GM12872 (cell line): ENCODE measurements around the gene ARHGAP27.

Source experiments
- CTCF ChIP-seq: IDR thresholded peaks from 3 replicates; pipeline ENCODE4 v1.5.1; 2011; ENCODE audit warnings: low read depth, mild to moderate bottlenecking, low read length, moderate library complexity; ENCODE audit not compliant: insufficient read depth

ARHGAP27 gene

GRCh38 chr17:45394913-45395568, 37.6 kb downstream of the ARHGAP27 start:
- TF ChIP-seq CTCF = peak; percentile 78

GRCh38 chr17:45394564-45394912, 38.1 kb downstream of the ARHGAP27 start:
- TF ChIP-seq CTCF = no peak

- TF ChIP-seq CTCF = no peak
Measured at GRCh38 chr17:45394091-45394490, 38.6 kb downstream of the ARHGAP27 start.

- TF ChIP-seq CTCF = no peak
Measured at GRCh38 chr17:45393411-45393810, 39.3 kb downstream of the ARHGAP27 start.

GRCh38 chr17:45391918-45392317, 40.8 kb downstream of the ARHGAP27 start:
- no peak for TF ChIP-seq CTCF

- TF ChIP-seq CTCF = no peak
Measured at GRCh38 chr17:45391291-45391690, 41.4 kb downstream of the ARHGAP27 start.

- TF ChIP-seq CTCF = no peak
Measured at GRCh38 chr17:45389354-45389753, 43.3 kb downstream of the ARHGAP27 start.
